A549 (cell line): Measurements from ENCODE around the gene SHISA6.

Source experiments
- CEBPB ChIP-seq, 2 experiments: fragments of >200 bp in 1 of 2; sonication (Bioruptor Twin) in 1 of 2; formaldehyde crosslinking in 1 of 2; IDR thresholded peaks; 2 replicates each; pipeline ENCODE4 v1.6.1; 2012 to 2016
- CTCF ChIP-seq: fragments of >200 bp; sonication (Bioruptor Twin); formaldehyde crosslinking; IDR thresholded peaks from 3 replicates; pipeline ENCODE4 v1.5.1; 2016
- HOXA7 ChIP-seq: fragments of 250-450 bp; sonication (Bioruptor Pico); IDR thresholded peaks from 2 replicates; pipeline ENCODE4 v1.5.0; 2020; ENCODE audit warnings: mild to moderate bottlenecking, moderate library complexity
- MYC ChIP-seq: IDR thresholded peaks from 2 replicates; pipeline ENCODE4 v1.6.1; 2012; ENCODE audit warnings: mild to moderate bottlenecking, inconsistent platforms, low read length, improper control_type of control experiment, borderline replicate concordance
- POLR2A ChIP-seq: IDR thresholded peaks from 2 replicates; pipeline ENCODE4 v1.6.1; 2012; ENCODE audit warnings: mild to moderate bottlenecking, low read length
- RCOR1 ChIP-seq: fragments of 150-350 bp; IDR thresholded peaks from 2 replicates; pipeline ENCODE4 v1.6.1; 2014; ENCODE audit warnings: antibody characterized with exemption, low read length, low read depth
- REST ChIP-seq: fragments of 200-600 bp; sonication (generic); IDR thresholded peaks from 2 replicates; pipeline ENCODE4 v1.6.1; 2016; ENCODE audit warnings: antibody characterized with exemption, mild to moderate bottlenecking, moderate library complexity
- RFX5 ChIP-seq: fragments of 450-650 bp; IDR thresholded peaks from 2 replicates; pipeline ENCODE4 v1.7.1; 2014; ENCODE audit warnings: antibody characterized with exemption, mild to moderate bottlenecking, moderate library complexity
- SREBF2 ChIP-seq: fragments of 450-650 bp; IDR thresholded peaks from 2 replicates; pipeline ENCODE4 v1.6.1; 2014; ENCODE audit warnings: mild to moderate bottlenecking, moderate library complexity
- ZC3H11A ChIP-seq: fragments of 450-650 bp; IDR thresholded peaks from 2 replicates; pipeline ENCODE4 v1.6.1; 2014; ENCODE audit warnings: antibody characterized with exemption, mild to moderate bottlenecking

GRCh38 chr17:11318207-11318606, 77.2 kb downstream of the SHISA6 start:
- TF ChIP-seq REST (no peak), CTCF (no peak), MYC (no peak), SREBF2 (no peak), CEBPB (IDR thresholded peaks at IDR 0.05) (no peak), HOXA7 (CRISPR knock-in tag) (no peak), POLR2A (no peak), RCOR1 (no peak), ZC3H11A (no peak), RFX5 (no peak)
